ENCODE results near the gene FOXB1.
A peak's percentile ranks its signal among the peaks of the same experiment; 100 is the strongest.

The FOXB1 gene

GRCh38 chr15:60004009-60004845, at the start of gene FOXB1:
Gene FOXB1, plus strand, starts transcription at chr15:60004311. Its CDS starts 653 bp downstream, at chr15:60004964.
- peak; percentile 26 for DNase-seq (ENCODE audit: extremely low spot score)
- POLR2A ChIA-PET: no interaction called here
- no peak for TF ChIP-seq CTCF (IDR thresholded peaks at IDR 0.05; ENCODE audit: control extremely low read depth, extremely low read depth, low read depth, missing control alignments)
- CTCF ChIA-PET: interaction anchor here (1.4 kb wide), 1 partner anchor 11 kb away, joined by 4 read pairs; no protein-coding TSS in a partner anchor

GRCh38 chr15:59958288-59958687, 45.8 kb upstream of the FOXB1 start:
- DNase-seq (ENCODE audit: extremely low spot score): no peak
- POLR2A ChIA-PET: no interaction called here
- CTCF ChIA-PET: no interaction called here
- TF ChIP-seq CTCF (IDR thresholded peaks at IDR 0.05; ENCODE audit: control extremely low read depth, extremely low read depth, low read depth, missing control alignments): no peak

- no peak for DNase-seq (ENCODE audit: extremely low spot score)
- no peak for TF ChIP-seq CTCF (IDR thresholded peaks at IDR 0.05; ENCODE audit: control extremely low read depth, extremely low read depth, low read depth, missing control alignments)
- CTCF ChIA-PET: no interaction called here
- POLR2A ChIA-PET: no interaction called here
These were observed 43.8 kb upstream of the FOXB1 start for GRCh38 chr15:59960318-59960717.

- no peak for TF ChIP-seq CTCF (IDR thresholded peaks at IDR 0.05; ENCODE audit: control extremely low read depth, extremely low read depth, low read depth, missing control alignments)
- CTCF ChIA-PET: no interaction called here
- POLR2A ChIA-PET: no interaction called here
- no peak for DNase-seq (ENCODE audit: extremely low spot score)
These were observed 40.8 kb upstream of the FOXB1 start for GRCh38 chr15:59963322-59963721.

GRCh38 chr15:59963925-59964324, 40.2 kb upstream of the FOXB1 start:
- ChIA-PET CTCF (no interaction called here), POLR2A (no interaction called here)
- no peak for TF ChIP-seq CTCF (IDR thresholded peaks at IDR 0.05; ENCODE audit: control extremely low read depth, extremely low read depth, low read depth, missing control alignments)
- no peak for DNase-seq (ENCODE audit: extremely low spot score)

GRCh38 chr15:59965741-59966140, 38.4 kb upstream of the FOXB1 start:
- ChIA-PET POLR2A (no interaction called here), CTCF (interaction anchor here (1.7 kb wide), 1 partner anchor 12 kb away, joined by 4 read pairs; no protein-coding TSS in a partner anchor)
- no peak for TF ChIP-seq CTCF (IDR thresholded peaks at IDR 0.05; ENCODE audit: control extremely low read depth, extremely low read depth, low read depth, missing control alignments)

More at GRCh38 chr15:59965741-59966140, 38.4 kb upstream of the FOXB1 start:
- no peak for DNase-seq (ENCODE audit: extremely low spot score)
